Liver (tissue), 9 donors: ENCODE measurements around the gene MIP. TPM values are rescaled to one million over a fixed set of nuclear protein-coding genes. Genes with fewer than 3 reads are reported as not detected.
"Not testable (repeated sequence)": the region's sequence is repeated elsewhere in the genome, so short reads cannot be mapped to it uniquely, and the experiment has no call there.

Experiments
- DNase-seq: peaks from one replicate; pipeline ENCODE4 v3.0.0-alpha.2; 2017; ENCODE audit warnings: low spot score
- H3K27ac ChIP-seq, 2 donors: one replicate each; pipeline ENCODE4 v1.7.0; 2013; ENCODE audit warnings: inconsistent platforms in 2 of 2, low read length in 2 of 2, control low read depth in 1 of 2, low read depth in 1 of 2, mild to moderate bottlenecking in 1 of 2
- H3K27me3 ChIP-seq, 4 donors: one replicate each; pipeline versions ENCODE4 v1.6.1 to v1.7.0; 2013; ENCODE audit warnings: low read length in 3 of 4, inconsistent platforms in 1 of 4, mild to moderate bottlenecking in 1 of 4, moderate library complexity in 1 of 4; ENCODE audit not compliant: control insufficient read depth in 4 of 4, insufficient read depth in 4 of 4
- H3K36me3 ChIP-seq, 4 donors: one replicate each; pipeline versions ENCODE4 v1.6.1 to v1.7.0; 2013; ENCODE audit warnings: low read length in 3 of 4, mild to moderate bottlenecking in 3 of 4, low read depth in 1 of 4, moderate library complexity in 1 of 4; ENCODE audit not compliant: control insufficient read depth in 4 of 4, insufficient read depth in 3 of 4
- H3K4me1 ChIP-seq, 4 donors: one replicate each; pipeline versions ENCODE4 v1.6.1 to v1.7.0; 2013; ENCODE audit warnings: low read length in 3 of 4, mild to moderate bottlenecking in 3 of 4, moderate library complexity in 1 of 4; ENCODE audit not compliant: control insufficient read depth in 4 of 4, insufficient read depth in 4 of 4
- H3K4me3 ChIP-seq, 3 donors: one replicate each; pipeline versions ENCODE4 v1.6.1 to v1.7.0; 2013; ENCODE audit warnings: low read length in 3 of 3, control low read depth in 1 of 3, low read depth in 1 of 3, mild to moderate bottlenecking in 1 of 3
- H3K9ac ChIP-seq, 2 donors: one replicate each; pipeline ENCODE4 v1.7.0; 2013; ENCODE audit warnings: low read length in 2 of 2, mild to moderate bottlenecking in 2 of 2, moderate library complexity in 2 of 2, control low read depth in 1 of 2, low read depth in 1 of 2
- H3K9me3 ChIP-seq, 4 donors: one replicate each; pipeline versions ENCODE4 v1.6.1 to v1.7.0; 2013; ENCODE audit warnings: low read length in 3 of 4; ENCODE audit not compliant: control insufficient read depth in 4 of 4
- FOXA2 ChIP-seq: IDR thresholded peaks from 2 replicates; pipeline ENCODE4 v1.6.1; 2016; ENCODE audit warnings: antibody characterized with exemption
- HNF4A ChIP-seq, 2 donors: conservative IDR thresholded peaks; 2 replicates each; pipeline ENCODE4 v1.6.1; 2016; ENCODE audit warnings: antibody characterized with exemption in 2 of 2, mild to moderate bottlenecking in 2 of 2
- HNF4G ChIP-seq: IDR thresholded peaks from 2 replicates; pipeline ENCODE4 v1.6.1; 2016; ENCODE audit warnings: antibody characterized with exemption
- JUND ChIP-seq, 2 donors: IDR thresholded peaks; 2 replicates each; pipeline ENCODE4 v1.6.1; 2016; ENCODE audit warnings: antibody characterized with exemption in 2 of 2
- RAD21 ChIP-seq, 2 donors: IDR thresholded peaks; 2 replicates each; pipeline ENCODE4 v1.6.1; 2016; ENCODE audit warnings: antibody characterized with exemption in 2 of 2, mild to moderate bottlenecking in 2 of 2
- TAF1 ChIP-seq: conservative IDR thresholded peaks from 2 replicates; pipeline ENCODE4 v1.6.1; 2016; ENCODE audit warnings: antibody characterized with exemption, mild to moderate bottlenecking
- WGBS: extraction: QIAGEN DNeasy Blood & Tissue Kit; methylation state at CpG from one replicate; pipeline ENCODE4 v1.1.7; 2013; 5-methylcytosine and 5-hydroxymethylcytosine counted together
- polyA plus RNA-seq, 2 donors: library from polyadenylated mRNA; stranded (reverse) in 1 of 2; unstranded in 1 of 2; fragments of 200-250 nt in 1 of 2; fragments of >200 nt in 1 of 2; fragmentation: Nextera tagmentation in 1 of 2; extraction: Ambion mirVana in 1 of 2; gene quantifications; one replicate each; pipeline versions ENCODE4 v1.2.1 to v1.2.3, GENCODE V29; 2013 to 2015
- total RNA-seq, 2 donors: library from RNA; depleted of rRNA; stranded (reverse); fragments of >200 nt; gene quantifications; one replicate each; pipeline ENCODE4 v1.2.3, GENCODE V29; 2014
- TF ChIP-seq, protein P1 (sequence below): fragments of 150-350 bp; IDR thresholded peaks from 2 replicates; pipeline ENCODE4 v1.5.1; 2017; ENCODE audit warnings: improper control_type of control experiment, low read depth, low read length; ENCODE audit not compliant: missing input control
- donor health status: healthy.
- donor health status: healthy.
- donor health status: healthy.
- donor health status: healthy.
- donor health status: healthy.

Gene MIP
- total and polyA plus RNA-seq, 4 donors, result 0.09 to 0.60 (median 0.39) TPM

- H3K27me3 ChIP-seq, H3K9me3 ChIP-seq, H3K4me3 ChIP-seq, H3K36me3 ChIP-seq, H3K27ac ChIP-seq, H3K9ac ChIP-seq, H3K4me1 ChIP-seq, DNase-seq: not testable (repeated sequence)
- TF ChIP-seq RAD21 (IDR thresholded peaks at IDR 0.05), result peak; percentile 17 to 30
- TF ChIP-seq, protein P1, sequence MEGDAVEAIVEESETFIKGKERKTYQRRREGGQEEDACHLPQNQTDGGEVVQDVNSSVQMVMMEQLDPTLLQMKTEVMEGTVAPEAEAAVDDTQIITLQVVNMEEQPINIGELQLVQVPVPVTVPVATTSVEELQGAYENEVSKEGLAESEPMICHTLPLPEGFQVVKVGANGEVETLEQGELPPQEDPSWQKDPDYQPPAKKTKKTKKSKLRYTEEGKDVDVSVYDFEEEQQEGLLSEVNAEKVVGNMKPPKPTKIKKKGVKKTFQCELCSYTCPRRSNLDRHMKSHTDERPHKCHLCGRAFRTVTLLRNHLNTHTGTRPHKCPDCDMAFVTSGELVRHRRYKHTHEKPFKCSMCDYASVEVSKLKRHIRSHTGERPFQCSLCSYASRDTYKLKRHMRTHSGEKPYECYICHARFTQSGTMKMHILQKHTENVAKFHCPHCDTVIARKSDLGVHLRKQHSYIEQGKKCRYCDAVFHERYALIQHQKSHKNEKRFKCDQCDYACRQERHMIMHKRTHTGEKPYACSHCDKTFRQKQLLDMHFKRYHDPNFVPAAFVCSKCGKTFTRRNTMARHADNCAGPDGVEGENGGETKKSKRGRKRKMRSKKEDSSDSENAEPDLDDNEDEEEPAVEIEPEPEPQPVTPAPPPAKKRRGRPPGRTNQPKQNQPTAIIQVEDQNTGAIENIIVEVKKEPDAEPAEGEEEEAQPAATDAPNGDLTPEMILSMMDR, result peak; percentile 18
- WGBS, result 19% methylated on average over 17 of the region's 17 CpGs
Measured at GRCh38 chr12:56496704-56497103, 42.2 kb upstream of the MIP start.

GRCh38 chr12:56494481-56494880 lies 40.0 kb upstream of the MIP start:
- 98% methylated on average over 27 of the region's 27 CpGs for WGBS
- H3K36me3 ChIP-seq, H3K9ac ChIP-seq, H3K4me1 ChIP-seq, H3K27ac ChIP-seq, H3K4me3 ChIP-seq, H3K9me3 ChIP-seq, DNase-seq, H3K27me3 ChIP-seq: not testable (repeated sequence)

GRCh38 chr12:56494106-56494415 lies 39.6 kb upstream of the MIP start:
- DNase-seq, result not testable (repeated sequence)
- WGBS, result 94% methylated on average over 15 of the region's 15 CpGs

DNA sequence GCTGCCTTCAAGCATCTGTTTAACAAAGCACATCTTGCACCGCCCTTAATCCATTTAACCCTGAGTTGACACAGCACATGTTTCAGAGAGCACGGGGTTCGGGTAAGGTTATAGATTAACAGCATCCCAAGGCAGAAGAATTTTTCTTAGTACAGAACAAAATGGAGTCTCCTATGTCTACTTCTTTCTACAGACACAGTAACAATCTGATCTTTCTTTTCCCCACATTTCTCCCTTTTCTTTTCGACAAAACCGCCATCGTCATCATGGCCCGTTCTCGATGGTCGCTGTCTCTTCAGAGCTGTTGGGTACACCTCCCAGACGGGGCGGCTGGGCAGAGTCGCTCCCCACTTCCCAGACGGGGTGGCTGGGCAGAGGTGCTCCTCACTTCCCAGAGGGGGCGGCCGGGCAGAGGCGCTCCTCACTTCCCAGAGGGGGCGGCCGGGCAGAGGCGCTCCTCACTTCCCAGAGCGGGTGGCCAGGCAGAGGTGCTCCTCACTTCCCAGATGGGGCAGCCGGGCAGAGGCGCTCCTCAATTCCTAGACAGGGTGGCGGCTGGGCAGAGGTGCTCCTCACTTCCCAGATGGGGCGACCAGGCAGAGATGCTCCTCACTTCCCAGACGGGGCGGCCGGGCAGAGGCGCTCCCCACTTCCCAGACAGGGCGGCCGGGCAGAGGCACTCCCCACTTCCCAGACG lies 39.1 kb upstream of the MIP start:
- peaks cover 0 to 10% (median 4%) of the 10 kb centered on the region in 4 donors for H3K4me1 ChIP-seq
- H3K9ac ChIP-seq, H3K27me3 ChIP-seq, H3K36me3 ChIP-seq, DNase-seq, H3K4me3 ChIP-seq, H3K9me3 ChIP-seq, H3K27ac ChIP-seq: not testable (repeated sequence)
- WGBS, result 91% methylated on average over 31 of the region's 31 CpGs

More at GRCh38 chr12:56494106-56494415, 39.6 kb upstream of the MIP start:
- H3K4me1 ChIP-seq, H3K27me3 ChIP-seq, H3K9ac ChIP-seq, H3K9me3 ChIP-seq, H3K36me3 ChIP-seq, H3K27ac ChIP-seq, H3K4me3 ChIP-seq: not testable (repeated sequence)

DNA sequence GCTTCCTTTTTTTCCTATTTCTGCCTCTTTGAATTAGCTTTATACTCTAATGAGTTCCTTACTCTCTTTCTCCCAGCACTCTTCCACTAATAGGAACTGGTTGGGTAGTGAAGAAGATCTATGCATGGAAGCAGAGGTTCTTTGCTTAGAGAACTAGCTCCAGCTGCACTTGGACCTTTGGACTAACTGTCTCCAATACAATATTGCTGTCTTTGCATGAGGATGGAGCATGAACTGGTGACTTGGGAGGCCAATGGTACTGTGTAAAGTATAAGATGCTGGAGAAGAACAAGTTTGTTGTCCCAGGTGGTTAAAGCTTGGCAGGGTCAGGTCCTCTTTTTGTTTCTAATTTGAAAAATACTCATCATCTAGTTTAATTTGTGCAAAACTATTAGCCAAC lies 35.9 kb upstream of the MIP start:
- no peak overlapping the region for H3K4me3 ChIP-seq
- H3K9me3 ChIP-seq, result no peaks in the 10 kb centered on the region
- no peak for DNase-seq
- H3K4me1 ChIP-seq, result peaks cover 0 to 36% (median 23%) of the 10 kb centered on the region in 4 donors
- H3K36me3 ChIP-seq, result peaks cover 0 to 1% (median 0%) of the 10 kb centered on the region in 4 donors
- H3K9ac ChIP-seq, result no peak overlapping the region
- H3K27ac ChIP-seq, result no peak overlapping the region
- TF ChIP-seq HNF4A (conservative IDR thresholded peaks at IDR 0.05) (peak; percentile 37 to 54), FOXA2 (no peak), HNF4G (no peak), TAF1 (no peak), JUND (IDR thresholded peaks at IDR 0.05) (no peak)
- H3K27me3 ChIP-seq, result no peaks in the 10 kb centered on the region
